Heart left ventricle (tissue), 13 donors: ENCODE results near the gene EEF2K.

Source experiments
- CTCF ChIP-seq, 12 donors: fragments of 200-600 bp; sonication (generic) in 4 of 12; IDR thresholded peaks; one replicate each; pipeline versions ENCODE4 v1.5.0 to v1.8.0; 2018 to 2022; ENCODE audit warnings: antibody characterized with exemption in 12 of 12, mild to moderate bottlenecking in 5 of 12
- POLR2A ChIP-seq, 2 donors: fragments of 450-650 bp; IDR thresholded peaks; one replicate each; pipeline ENCODE4 v1.6.1; 2017; ENCODE audit warnings: antibody characterized with exemption in 2 of 2, mild to moderate bottlenecking in 2 of 2, moderate library complexity in 2 of 2
- donor health status: ischemic (EF 13 %, LVEDD 7.1; RV severe dilation, severe dysfunction).
- donor health status: DM: no; HTN: yes; CAD: no.
- donor health status: DM: no; HTN: no; CAD: no.
- donor health status: ischemic (EF 25% LVEDD 6.9; RV normal size, moderate dysfunction).
- donor health status: ischemic (EF 25% LVEDD 5.7; RV mildly dilated, moderate dysfunction).
- donor health status: ischemic (EF 35%, LVEDD 5.7; RV mildly dilated, moderate dysfunction).
- donor health status: nonischemic (EF 11% LVEDD 7.7; RV severe dilation, severe dysfunction).
- donor health status: DM: yes; HTN: yes; CAD: no.
- donor health status: PGD.
- donor health status: ischemic (EF 29% LVEDD 5.4; RV normal size, mild dysfunction).
- donor health status: nonischemic (EF 23%, LVEDD 6.1; RV moderate dilation, normal function).

- TF ChIP-seq CTCF (IDR thresholded peaks at IDR 0.05) (no peak), POLR2A (IDR thresholded peaks at IDR 0.05) (no peak)
Measured at GRCh38 chr16:22206842-22207714, 1.0 kb downstream of the EEF2K start.
